T-helper 17 cell (primary cell): ENCODE results near the gene MSRB3. TPM values are rescaled to one million over a fixed set of nuclear protein-coding genes. Genes with fewer than 3 reads are reported as not detected.
A peak's percentile ranks its signal among the peaks of the same experiment; 100 is the strongest.
"Not testable (repeated sequence)": the region's sequence is repeated elsewhere in the genome, so short reads cannot be mapped to it uniquely, and the experiment has no call there.

Experiments used
- ATAC-seq: fragments of 150-1000 bp; cut with Tn5 transposase; 2 replicates; pipeline ENCODE4 v1.10.0; 2021; ENCODE audit warnings: mild to moderate bottlenecking, moderate library complexity
- DNase-seq, 3 donors: peaks; one replicate each; pipeline versions ENCODE4 v3.0.0 to v3.0.0-alpha.2; 2020 to 2021
- H3K9me3 ChIP-seq: one replicate; pipeline ENCODE4 v1.7.0; 2013; ENCODE audit warnings: low read length, mild to moderate bottlenecking; ENCODE audit not compliant: control insufficient read depth, poor library complexity, severe bottlenecking
- H3K27ac Mint-ChIP-seq: one replicate; pipeline ENCODE4 v1.8.0; 2022; ENCODE audit warnings: mild to moderate bottlenecking, moderate library complexity, mixed read lengths
- H3K27me3 Mint-ChIP-seq: one replicate; pipeline ENCODE4 v1.8.0; 2022; ENCODE audit warnings: mixed read lengths
- H3K36me3 Mint-ChIP-seq: one replicate; pipeline ENCODE4 v1.8.0; 2022; ENCODE audit warnings: low read depth, mixed read lengths
- H3K4me1 Mint-ChIP-seq: one replicate; pipeline ENCODE4 v1.8.0; 2022; ENCODE audit warnings: mild to moderate bottlenecking, mixed read lengths
- H3K4me3 Mint-ChIP-seq: one replicate; pipeline ENCODE4 v1.8.0; 2022; ENCODE audit warnings: mild to moderate bottlenecking, moderate library complexity, mixed read lengths
- total RNA-seq, 4 donors: library from RNA in 2 of 4; stranded (reverse) in 2 of 4; gene quantifications; one replicate each; pipeline ENCODE4 v1.2.3 and lab custom pipeline; 2022 to 2026

MSRB3 gene
- total RNA-seq, 2 donors from 2014 or later = 0.22 to 5.9 TPM

GRCh38 chr12:65274602-65275272 is 3.7 kb upstream of the MSRB3 start:
- H3K27ac Mint-ChIP-seq = no peak overlapping the region
- H3K27me3 Mint-ChIP-seq = peaks cover 55% of the 10 kb centered on the region
- DNase-seq (no peak), ATAC-seq (no peak)
- no peak overlapping the region for H3K4me3 Mint-ChIP-seq
- H3K4me1 Mint-ChIP-seq = peaks cover 4% of the 10 kb centered on the region
- H3K36me3 Mint-ChIP-seq = peaks cover 5% of the 10 kb centered on the region
- H3K9me3 ChIP-seq = no peaks in the 10 kb centered on the region

GRCh38 chr12:65275627-65276026 is 2.9 kb upstream of the MSRB3 start:
- Mint-ChIP-seq H3K36me3 (peaks cover 7% of the 10 kb centered on the region), H3K4me3 (no peak overlapping the region), H3K27ac (no peak overlapping the region), H3K27me3 (peaks cover 56% of the 10 kb centered on the region), H3K4me1 (peaks cover 4% of the 10 kb centered on the region)
- no peaks in the 10 kb centered on the region for H3K9me3 ChIP-seq
- DNase-seq (no peak), ATAC-seq (no peak)

- peaks cover 7% of the 10 kb centered on the region for H3K36me3 Mint-ChIP-seq
- no peak overlapping the region for H3K27ac Mint-ChIP-seq
- DNase-seq (no peak), ATAC-seq (no peak)
- peaks cover 63% of the 10 kb centered on the region for H3K27me3 Mint-ChIP-seq
- no peak overlapping the region for H3K4me3 Mint-ChIP-seq
- peaks cover 4% of the 10 kb centered on the region for H3K4me1 Mint-ChIP-seq
- H3K9me3 ChIP-seq = no peaks in the 10 kb centered on the region
These were observed 1.5 kb upstream of the MSRB3 start for GRCh38 chr12:65276916-65277530.

- Mint-ChIP-seq H3K4me1 (peaks cover 4% of the 10 kb centered on the region), H3K27me3 (peaks cover 68% of the 10 kb centered on the region), H3K4me3 (peak overlapping the region; percentile 78), H3K36me3 (peaks cover 7% of the 10 kb centered on the region), H3K27ac (no peak overlapping the region)
- no peaks in the 10 kb centered on the region for H3K9me3 ChIP-seq
- ATAC-seq (no peak), DNase-seq (no peak)
These were observed 398 bp upstream of the MSRB3 start for GRCh38 chr12:65277994-65278575.

- peaks cover 59% of the 10 kb centered on the region for H3K27me3 Mint-ChIP-seq
- H3K27ac Mint-ChIP-seq = no peak overlapping the region
- peaks cover 4% of the 10 kb centered on the region for H3K4me1 Mint-ChIP-seq
- DNase-seq = no peak
- peaks cover 7% of the 10 kb centered on the region for H3K36me3 Mint-ChIP-seq
- H3K9me3 ChIP-seq = no peaks in the 10 kb centered on the region
- ATAC-seq = no peak
- peak overlapping the region; percentile 70 for H3K4me3 Mint-ChIP-seq
These were observed 1.1 kb downstream of the MSRB3 start for GRCh38 chr12:65279369-65280112.

- peaks cover 55% of the 10 kb centered on the region for H3K27me3 Mint-ChIP-seq
These were observed 1.8 kb downstream of the MSRB3 start for GRCh38 chr12:65280306-65280705.

GRCh38 chr12:65282840-65283239 is 4.4 kb downstream of the MSRB3 start:
- ATAC-seq (no peak), DNase-seq (no peak)
- H3K9me3 ChIP-seq = no peaks in the 10 kb centered on the region
- peaks cover 51% of the 10 kb centered on the region for H3K27me3 Mint-ChIP-seq
- peaks cover 2% of the 10 kb centered on the region for H3K36me3 Mint-ChIP-seq
- peaks cover 4% of the 10 kb centered on the region for H3K4me1 Mint-ChIP-seq
- H3K4me3 Mint-ChIP-seq = no peak overlapping the region
- no peak overlapping the region for H3K27ac Mint-ChIP-seq

More at GRCh38 chr12:65280306-65280705, 1.8 kb downstream of the MSRB3 start:
- Mint-ChIP-seq H3K4me3 (no peak overlapping the region), H3K4me1 (peaks cover 4% of the 10 kb centered on the region), H3K27ac (no peak overlapping the region), H3K36me3 (peaks cover 7% of the 10 kb centered on the region)
- DNase-seq (no peak), ATAC-seq (no peak)
- no peaks in the 10 kb centered on the region for H3K9me3 ChIP-seq

- not testable (repeated sequence) for ATAC-seq, H3K27ac Mint-ChIP-seq, H3K9me3 ChIP-seq, H3K36me3 Mint-ChIP-seq, H3K4me3 Mint-ChIP-seq, DNase-seq, H3K4me1 Mint-ChIP-seq
- H3K27me3 Mint-ChIP-seq = peaks cover 37% of the 10 kb centered on the region
These were observed 7.0 kb downstream of the MSRB3 start for GRCh38 chr12:65285532-65285931.

GRCh38 chr12:65287426-65287825 is 8.9 kb downstream of the MSRB3 start:
- H3K9me3 ChIP-seq = no peaks in the 10 kb centered on the region
- H3K36me3 Mint-ChIP-seq = no peaks in the 10 kb centered on the region
- no peak overlapping the region for H3K27ac Mint-ChIP-seq
- ATAC-seq (no peak), DNase-seq (no peak)
- no peaks in the 10 kb centered on the region for H3K4me1 Mint-ChIP-seq
- peaks cover 27% of the 10 kb centered on the region for H3K27me3 Mint-ChIP-seq
- no peak overlapping the region for H3K4me3 Mint-ChIP-seq

GRCh38 chr12:65292241-65292640 is 13.8 kb downstream of the MSRB3 start:
- ATAC-seq (no peak), DNase-seq (no peak)
- Mint-ChIP-seq H3K27me3 (peaks cover 19% of the 10 kb centered on the region), H3K4me3 (no peak overlapping the region), H3K4me1 (no peaks in the 10 kb centered on the region), H3K36me3 (no peaks in the 10 kb centered on the region), H3K27ac (no peak overlapping the region)
- no peaks in the 10 kb centered on the region for H3K9me3 ChIP-seq

GRCh38 chr12:65293735-65294134 is 15.3 kb downstream of the MSRB3 start:
- Mint-ChIP-seq H3K36me3 (no peaks in the 10 kb centered on the region), H3K4me1 (no peaks in the 10 kb centered on the region), H3K4me3 (no peak overlapping the region), H3K27me3 (peaks cover 12% of the 10 kb centered on the region), H3K27ac (no peak overlapping the region)
- ATAC-seq (no peak), DNase-seq (no peak)
- no peaks in the 10 kb centered on the region for H3K9me3 ChIP-seq

GRCh38 chr12:65294641-65295262 is 16.3 kb downstream of the MSRB3 start:
- H3K27me3 Mint-ChIP-seq = peaks cover 19% of the 10 kb centered on the region
- ATAC-seq (no peak), DNase-seq (no peak)
- H3K27ac Mint-ChIP-seq = no peak overlapping the region
- H3K9me3 ChIP-seq = no peaks in the 10 kb centered on the region
- no peak overlapping the region for H3K4me3 Mint-ChIP-seq
- peaks cover 2% of the 10 kb centered on the region for H3K4me1 Mint-ChIP-seq
- no peaks in the 10 kb centered on the region for H3K36me3 Mint-ChIP-seq
